GM12892 (cell line): ENCODE data around the gene GABRG3.

Source experiments
- POLR2A ChIP-seq: IDR thresholded peaks from 2 replicates; pipeline ENCODE4 v1.6.1; 2011; ENCODE audit warnings: low read depth, low read length, control low read depth
- TAF1 ChIP-seq: IDR thresholded peaks from 2 replicates; pipeline ENCODE4 v1.6.1; 2011; ENCODE audit warnings: low read depth, mild to moderate bottlenecking, control low read depth, low read length, borderline replicate concordance

GRCh38 chr15:27127815-27128570, 157.0 kb downstream of the GABRG3 start:
- TF ChIP-seq TAF1 (no peak), POLR2A (no peak)
